HG03280 (cell line): ENCODE measurements around the gene VPS13D.
"Not testable (repeated sequence)": the region's sequence is repeated elsewhere in the genome, so short reads cannot be mapped to it uniquely, and the experiment has no call there.

Experiments
- ATAC-seq: cut with Tn5 transposase; IDR thresholded peaks from one replicate; pipeline ENCODE4 v1.9.1; 2021; ENCODE audit warnings: mild to moderate bottlenecking, moderate library complexity; ENCODE audit not compliant: unreplicated experiment

VPS13D gene

GRCh38 chr1:12284486-12284885, 54.7 kb downstream of the VPS13D start:
- no peak for ATAC-seq

GRCh38 chr1:12285496-12286143, 55.8 kb downstream of the VPS13D start:
- no peak for ATAC-seq

- ATAC-seq: no peak
Observed at GRCh38 chr1:12287869-12288268, 58.0 kb downstream of the VPS13D start.

- ATAC-seq: no peak
Observed at GRCh38 chr1:12290828-12291227, 61.0 kb downstream of the VPS13D start.

- ATAC-seq: no peak
Observed at GRCh38 chr1:12293416-12293815, 63.6 kb downstream of the VPS13D start.

- no peak for ATAC-seq
Observed at GRCh38 chr1:12294076-12294475, 64.2 kb downstream of the VPS13D start.

GRCh38 chr1:12296016-12296415, 66.2 kb downstream of the VPS13D start:
- no peak for ATAC-seq

- ATAC-seq: no peak
Observed at GRCh38 chr1:12296623-12297022, 66.8 kb downstream of the VPS13D start.

- no peak for ATAC-seq
Observed at GRCh38 chr1:12300706-12301105, 70.9 kb downstream of the VPS13D start.

- ATAC-seq: no peak
Observed at GRCh38 chr1:12301518-12302237, 71.8 kb downstream of the VPS13D start.

- ATAC-seq: no peak
Observed at GRCh38 chr1:12302798-12303447, 73.1 kb downstream of the VPS13D start.

- no peak for ATAC-seq
Observed at GRCh38 chr1:12305377-12305776, 75.5 kb downstream of the VPS13D start.

GRCh38 chr1:12309783-12310742, 80.2 kb downstream of the VPS13D start:
- ATAC-seq: no peak

GRCh38 chr1:12314333-12314903, 84.6 kb downstream of the VPS13D start:
- no peak for ATAC-seq

GRCh38 chr1:12315146-12315545, 85.3 kb downstream of the VPS13D start:
- ATAC-seq: no peak

GRCh38 chr1:12316331-12316730, 86.5 kb downstream of the VPS13D start:
- no peak for ATAC-seq

- ATAC-seq: no peak
Observed at GRCh38 chr1:12320486-12320885, 90.7 kb downstream of the VPS13D start.

- ATAC-seq: no peak
Observed at GRCh38 chr1:12324423-12324822, 94.6 kb downstream of the VPS13D start.

- ATAC-seq: not testable (repeated sequence)
Observed at GRCh38 chr1:12324973-12325372, 95.1 kb downstream of the VPS13D start.

- no peak for ATAC-seq
Observed at GRCh38 chr1:12326986-12327385, 97.2 kb downstream of the VPS13D start.

- no peak for ATAC-seq
Observed at GRCh38 chr1:12327566-12327965, 97.7 kb downstream of the VPS13D start.
